ENCODE data around the gene NOS1AP. TPM values are rescaled to one million over a fixed set of nuclear protein-coding genes. Genes with fewer than 3 reads are reported as not detected.

Gene NOS1AP
- total and polyA plus RNA-seq, 5 donors = 0.86 to 4.5 (median 4.1) TPM

DNA sequence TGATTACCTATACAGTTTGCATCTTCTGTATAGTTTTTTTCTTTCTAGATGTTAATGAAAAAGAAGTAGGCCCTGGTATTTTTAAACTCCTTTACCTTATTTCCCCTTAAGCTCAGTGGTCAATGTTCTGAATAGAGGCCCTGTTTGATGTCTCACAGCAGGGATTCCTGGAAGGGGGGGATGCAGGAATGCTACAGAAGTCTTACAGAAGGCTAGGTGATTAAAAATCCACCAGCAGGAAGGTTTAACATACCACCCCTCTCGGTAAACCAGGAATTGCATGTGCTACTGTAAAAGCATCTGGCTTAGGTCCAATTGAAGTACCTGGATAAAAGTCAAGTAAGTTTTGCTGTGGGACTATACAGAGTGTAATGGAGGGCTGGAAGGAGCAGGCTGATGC lies 78.3 kb downstream of the NOS1AP start:
- no peak overlapping the region for H3K4me3 ChIP-seq (ENCODE audit: low read length)
- no peaks in the 10 kb centered on the region for H3K4me1 ChIP-seq (ENCODE audit: control insufficient read depth, insufficient read depth, low read length)
- H3K9me3 ChIP-seq (ENCODE audit: control insufficient read depth, low read length) = no peaks in the 10 kb centered on the region
- intact Hi-C loops (cut with DNase I) = no loop called here
- no peak for DNase-seq
- no peak for ATAC-seq
- H3K27ac ChIP-seq (ENCODE audit: low read length) = no peak overlapping the region
- WGBS = 63% methylated on average over 1 of the region's 1 CpG
- no peaks in the 10 kb centered on the region for H3K27me3 ChIP-seq (ENCODE audit: control insufficient read depth, insufficient read depth)

- intact Hi-C loops (cut with DNase I) = no loop called here
- DNase-seq (no peak), ATAC-seq (no peak)
- H3K4me1 ChIP-seq (ENCODE audit: control insufficient read depth, insufficient read depth, low read length) = no peaks in the 10 kb centered on the region
- H3K4me3 ChIP-seq (ENCODE audit: low read length) = no peak overlapping the region
- no peak overlapping the region for H3K27ac ChIP-seq (ENCODE audit: low read length)
- H3K27me3 ChIP-seq (ENCODE audit: control insufficient read depth, insufficient read depth) = no peaks in the 10 kb centered on the region
- no peaks in the 10 kb centered on the region for H3K9me3 ChIP-seq (ENCODE audit: control insufficient read depth, low read length)
These were observed 80.6 kb downstream of the NOS1AP start for GRCh38 chr1:162150112-162150511.

- intact Hi-C loops (cut with DNase I) = no loop called here
- ATAC-seq = peak; percentile 26 to 42
- no peak overlapping the region for H3K4me3 ChIP-seq (ENCODE audit: low read length)
- no peaks in the 10 kb centered on the region for H3K27me3 ChIP-seq (ENCODE audit: control insufficient read depth, insufficient read depth)
- no peak overlapping the region for H3K27ac ChIP-seq (ENCODE audit: low read length)
- WGBS = 67% methylated on average over 9 of the region's 9 CpGs
- H3K9me3 ChIP-seq (ENCODE audit: control insufficient read depth, low read length) = no peaks in the 10 kb centered on the region
- no peak for DNase-seq
- no peaks in the 10 kb centered on the region for H3K4me1 ChIP-seq (ENCODE audit: control insufficient read depth, insufficient read depth, low read length)
These were observed 82.7 kb downstream of the NOS1AP start for GRCh38 chr1:162151900-162152829.

DNA sequence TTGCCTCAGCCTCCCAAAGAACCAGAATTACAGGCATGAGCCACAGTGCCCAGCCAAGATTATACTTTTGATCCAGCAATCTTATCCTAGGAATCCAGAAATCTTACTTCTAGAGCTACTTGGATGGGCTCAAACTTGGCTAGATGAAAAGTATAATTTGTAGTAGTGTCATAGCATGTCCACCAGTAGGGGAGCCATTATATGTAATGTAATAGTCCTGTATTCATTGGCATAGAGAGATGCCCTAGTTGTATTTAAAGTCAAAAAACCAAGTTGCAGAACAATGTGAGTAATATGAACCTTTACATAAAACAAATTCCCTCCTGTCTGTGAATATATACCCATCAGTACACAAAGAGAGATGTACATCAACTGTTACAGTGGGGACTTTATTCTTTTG lies 83.9 kb downstream of the NOS1AP start:
- no peaks in the 10 kb centered on the region for H3K27me3 ChIP-seq (ENCODE audit: control insufficient read depth, insufficient read depth)
- no peak for DNase-seq
- intact Hi-C loops (cut with DNase I) = no loop called here
- H3K27ac ChIP-seq (ENCODE audit: low read length) = no peak overlapping the region
- ATAC-seq = no peak
- no peaks in the 10 kb centered on the region for H3K9me3 ChIP-seq (ENCODE audit: control insufficient read depth, low read length)
- no peak overlapping the region for H3K4me3 ChIP-seq (ENCODE audit: low read length)
- H3K4me1 ChIP-seq (ENCODE audit: control insufficient read depth, insufficient read depth, low read length) = no peaks in the 10 kb centered on the region

GRCh38 chr1:162157469-162157868 lies 88.0 kb downstream of the NOS1AP start:
- Histone ChIP-seq H3K4me1 (ENCODE audit: control insufficient read depth, insufficient read depth, low read length) (no peaks in the 10 kb centered on the region), H3K9me3 (ENCODE audit: control insufficient read depth, low read length) (no peaks in the 10 kb centered on the region), H3K27ac (ENCODE audit: low read length) (no peak overlapping the region), H3K27me3 (ENCODE audit: control insufficient read depth, insufficient read depth) (no peaks in the 10 kb centered on the region), H3K4me3 (ENCODE audit: low read length) (no peak overlapping the region)
- ATAC-seq = no peak
- no peak for DNase-seq
- WGBS = 95% methylated on average over 1 of the region's 1 CpG
- intact Hi-C loops (cut with DNase I) = no loop called here

DNA sequence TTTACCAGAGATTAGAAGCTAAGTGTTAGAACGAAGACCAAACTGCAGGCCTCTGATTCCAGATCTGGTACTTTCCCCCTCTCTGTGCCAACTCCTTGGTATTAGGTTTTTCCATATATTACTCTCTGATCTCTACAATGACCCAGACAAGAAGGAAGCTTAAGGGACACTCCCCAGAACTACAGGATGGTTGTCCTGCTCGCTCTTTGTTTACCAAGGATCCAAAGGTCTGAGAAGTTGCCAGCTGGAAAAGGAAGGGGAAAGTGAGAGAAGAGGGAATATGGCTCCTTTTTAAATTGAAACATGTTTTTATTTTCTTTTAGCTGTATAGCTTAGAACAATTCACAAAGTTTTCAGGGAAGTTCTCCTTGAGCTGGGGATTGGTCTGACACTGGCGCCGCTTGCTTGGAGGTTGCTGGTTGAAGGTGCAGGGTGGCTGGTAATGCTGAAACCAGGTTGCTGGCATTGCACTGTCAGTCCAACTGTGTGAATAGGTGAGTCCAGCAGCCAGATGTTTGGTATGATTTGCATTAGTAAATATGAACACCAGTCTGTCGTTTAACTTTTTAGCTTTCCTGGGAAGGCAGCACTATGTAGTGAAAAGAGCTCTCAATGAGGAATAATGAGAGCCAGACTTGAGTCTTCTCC lies 89.3 kb downstream of the NOS1AP start:
- intact Hi-C loops (cut with DNase I) = no loop called here
- WGBS = 63% methylated on average over 5 of the region's 5 CpGs
- no peaks in the 10 kb centered on the region for H3K27me3 ChIP-seq (ENCODE audit: control insufficient read depth, insufficient read depth)
- H3K4me3 ChIP-seq (ENCODE audit: low read length) = no peak overlapping the region
- H3K9me3 ChIP-seq (ENCODE audit: control insufficient read depth, low read length) = no peaks in the 10 kb centered on the region
- no peaks in the 10 kb centered on the region for H3K4me1 ChIP-seq (ENCODE audit: control insufficient read depth, insufficient read depth, low read length)
- no peak for ATAC-seq
- no peak for DNase-seq
- no peak overlapping the region for H3K27ac ChIP-seq (ENCODE audit: low read length)

DNA sequence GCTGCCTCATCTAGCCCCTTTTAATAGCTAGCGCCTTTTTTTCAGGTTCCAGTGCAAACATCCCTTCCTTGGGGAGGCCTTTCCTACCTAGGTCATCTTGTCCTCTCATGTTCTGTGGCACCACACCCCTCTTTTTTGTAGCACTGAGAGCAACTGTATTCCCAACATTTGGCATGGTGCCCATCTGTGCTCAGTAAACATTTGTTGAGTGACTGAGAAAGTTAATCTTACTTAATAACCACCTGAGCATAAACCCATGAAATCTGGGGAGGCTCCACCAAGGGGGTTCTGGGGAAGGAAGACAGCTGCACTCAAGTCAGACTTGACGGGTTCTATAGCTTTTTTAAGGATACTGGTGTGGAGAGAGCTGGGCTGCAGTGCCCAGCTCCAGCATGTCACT lies 90.0 kb downstream of the NOS1AP start:
- Histone ChIP-seq H3K4me3 (ENCODE audit: low read length) (no peak overlapping the region), H3K4me1 (ENCODE audit: control insufficient read depth, insufficient read depth, low read length) (no peaks in the 10 kb centered on the region), H3K9me3 (ENCODE audit: control insufficient read depth, low read length) (no peaks in the 10 kb centered on the region), H3K27me3 (ENCODE audit: control insufficient read depth, insufficient read depth) (no peaks in the 10 kb centered on the region), H3K27ac (ENCODE audit: low read length) (no peak overlapping the region)
- DNase-seq = no peak
- 95% methylated on average over 2 of the region's 2 CpGs for WGBS
- intact Hi-C loops (cut with DNase I) = no loop called here
- no peak for ATAC-seq

DNA sequence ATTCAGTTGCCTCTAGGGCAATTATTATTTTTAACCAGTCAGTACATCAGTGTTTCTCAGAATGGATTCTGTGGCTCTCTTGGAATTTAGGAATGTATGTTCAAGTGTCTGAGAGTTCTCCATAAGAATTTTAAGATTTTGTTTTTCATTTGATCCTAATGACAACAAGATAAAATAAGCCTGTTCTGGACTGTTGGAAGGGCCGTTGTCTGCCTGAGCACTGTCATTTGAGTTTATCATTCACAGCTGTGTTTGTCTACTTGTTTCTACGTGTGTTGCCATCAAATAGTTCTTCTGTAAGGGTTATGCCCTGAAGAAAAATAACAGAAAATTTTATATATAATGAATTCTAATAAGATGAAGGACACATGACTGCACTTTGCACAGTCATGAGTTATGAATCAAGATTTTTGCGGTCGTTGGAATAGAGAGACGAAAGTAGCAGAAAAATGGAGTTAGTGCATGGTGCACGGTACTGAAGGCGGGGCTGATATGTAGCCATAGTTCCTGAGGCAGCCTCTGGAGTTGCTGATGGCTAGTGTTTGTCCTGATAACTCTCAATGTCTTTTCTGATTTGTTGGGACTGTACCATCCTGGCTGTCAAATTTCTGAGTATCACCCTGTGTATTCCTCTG lies 92.5 kb downstream of the NOS1AP start:
- no peak overlapping the region for H3K4me3 ChIP-seq (ENCODE audit: low read length)
- 74% methylated on average over 7 of the region's 7 CpGs for WGBS
- intact Hi-C loops (cut with DNase I) = no loop called here
- H3K9me3 ChIP-seq (ENCODE audit: control insufficient read depth, low read length) = no peaks in the 10 kb centered on the region
- H3K4me1 ChIP-seq (ENCODE audit: control insufficient read depth, insufficient read depth, low read length) = no peaks in the 10 kb centered on the region
- no peaks in the 10 kb centered on the region for H3K27me3 ChIP-seq (ENCODE audit: control insufficient read depth, insufficient read depth)
- DNase-seq (no peak), ATAC-seq (no peak)
- no peak overlapping the region for H3K27ac ChIP-seq (ENCODE audit: low read length)

- ATAC-seq (no peak), DNase-seq (no peak)
- intact Hi-C loops (cut with DNase I) = no loop called here
- Histone ChIP-seq H3K27ac (ENCODE audit: low read length) (no peak overlapping the region), H3K4me1 (ENCODE audit: control insufficient read depth, insufficient read depth, low read length) (peaks cover 6% of the 10 kb centered on the region), H3K4me3 (ENCODE audit: low read length) (no peak overlapping the region), H3K9me3 (ENCODE audit: control insufficient read depth, low read length) (no peaks in the 10 kb centered on the region), H3K27me3 (ENCODE audit: control insufficient read depth, insufficient read depth) (no peaks in the 10 kb centered on the region)
- WGBS = 78% methylated on average over 3 of the region's 3 CpGs
These were observed 96.0 kb downstream of the NOS1AP start for GRCh38 chr1:162165528-162165927.

GRCh38 chr1:162166917-162167615 lies 97.6 kb downstream of the NOS1AP start:
- intact Hi-C loops (cut with DNase I) = no loop called here
- Histone ChIP-seq H3K27ac (ENCODE audit: low read length) (no peak overlapping the region), H3K4me1 (ENCODE audit: control insufficient read depth, insufficient read depth, low read length) (peaks cover 6% of the 10 kb centered on the region), H3K9me3 (ENCODE audit: control insufficient read depth, low read length) (no peaks in the 10 kb centered on the region), H3K4me3 (ENCODE audit: low read length) (no peak overlapping the region), H3K27me3 (ENCODE audit: control insufficient read depth, insufficient read depth) (no peaks in the 10 kb centered on the region)
- ATAC-seq = no peak
- WGBS = 84% methylated on average over 9 of the region's 9 CpGs
- DNase-seq = no peak

- H3K4me1 ChIP-seq (ENCODE audit: control insufficient read depth, insufficient read depth, low read length) = peaks cover 6% of the 10 kb centered on the region
- no peaks in the 10 kb centered on the region for H3K9me3 ChIP-seq (ENCODE audit: control insufficient read depth, low read length)
- H3K27ac ChIP-seq (ENCODE audit: low read length) = no peak overlapping the region
- no peak for DNase-seq
- 37% methylated on average over 5 of the region's 5 CpGs for WGBS
- peak; percentile 11 to 34 for ATAC-seq
- H3K27me3 ChIP-seq (ENCODE audit: control insufficient read depth, insufficient read depth) = no peaks in the 10 kb centered on the region
- no peak overlapping the region for H3K4me3 ChIP-seq (ENCODE audit: low read length)
- intact Hi-C loops (cut with DNase I) = no loop called here
These were observed 98.8 kb downstream of the NOS1AP start for GRCh38 chr1:162168261-162168660.

Measured in right cardiac atrium (tissue), 5 donors.